K562 (cell line): ENCODE data around the gene PLEKHG1. TPM values are rescaled to one million over a fixed set of nuclear protein-coding genes. Genes with fewer than 3 reads are reported as not detected.
A peak's percentile ranks its signal among the peaks of the same experiment; 100 is the strongest.

ENCODE experiments used
- CBX5 ChIP-seq: IDR thresholded peaks from 2 replicates; pipeline ENCODE4 v1.6.1; 2014; ENCODE audit warnings: low read depth, borderline replicate concordance
- CEBPG ChIP-seq, 3 experiments: fragments of 200-800 bp in 1 of 3; sonication (Bioruptor generic) in 1 of 3; sonication (generic) in 1 of 3; formaldehyde crosslinking in 1 of 3; IDR thresholded peaks in 2 of 3; conservative IDR thresholded peaks in 1 of 3; 2 replicates each; pipeline versions ENCODE4 v1.6.1 to v1.8.0; 2016 to 2022; ENCODE audit warnings: missing compliant biosample characterization in 2 of 3, missing genetic modification characterization in 2 of 3, mild to moderate bottlenecking in 1 of 3, missing genetic modification reagents in 1 of 3
- GATAD2B ChIP-seq: fragments of 450-650 bp; IDR thresholded peaks from 2 replicates; pipeline ENCODE4 v1.6.1; 2017; ENCODE audit warnings: mild to moderate bottlenecking, borderline replicate concordance
- ILF3 ChIP-seq: fragments of 450-650 bp; IDR thresholded peaks from 2 replicates; pipeline ENCODE4 v1.6.1; 2018; ENCODE audit warnings: antibody characterized with exemption, mild to moderate bottlenecking, moderate library complexity, borderline replicate concordance
- KDM4B ChIP-seq, 2 experiments: fragments of 450-650 bp in 1 of 2; sonication (generic) in 1 of 2; IDR thresholded peaks; 2 replicates each; pipeline ENCODE4 v1.6.1; 2016 to 2017; ENCODE audit warnings: borderline replicate concordance in 2 of 2, antibody characterized with exemption in 1 of 2, low read depth in 1 of 2, mild to moderate bottlenecking in 1 of 2
- KHSRP ChIP-seq: fragments of 450-650 bp; IDR thresholded peaks from 2 replicates; pipeline ENCODE4 v1.6.1; 2017
- MEIS2 ChIP-seq: fragments of 450-650 bp; IDR thresholded peaks from 2 replicates; pipeline ENCODE4 v1.6.1; 2014; ENCODE audit warnings: mild to moderate bottlenecking; ENCODE audit not compliant: partially characterized antibody
- NR2F6 ChIP-seq: fragments of 450-650 bp; formaldehyde crosslinking; IDR thresholded peaks from 2 replicates; pipeline ENCODE4 v1.4.0; 2020; ENCODE audit warnings: mild to moderate bottlenecking
- POLR2G ChIP-seq: fragments of 200-400 bp; formaldehyde crosslinking; IDR thresholded peaks from 2 replicates; pipeline ENCODE4 v1.6.1; 2017; ENCODE audit warnings: low read depth, mild to moderate bottlenecking, antibody characterized with exemption, low read length, moderate library complexity
- SRSF1 ChIP-seq: fragments of 200-400 bp; formaldehyde crosslinking; IDR thresholded peaks from 2 replicates; pipeline ENCODE4 v1.6.1; 2017; ENCODE audit warnings: mild to moderate bottlenecking, low read depth, low read length, moderate library complexity
- TGIF2 ChIP-seq: sonication (generic); formaldehyde crosslinking; IDR thresholded peaks from 2 replicates; pipeline ENCODE4 v1.8.1; 2022; ENCODE audit warnings: mild to moderate bottlenecking, missing genetic modification reagents, moderate library complexity
- ZFPM2 ChIP-seq: fragments of 250-450 bp; sonication (Bioruptor Pico); IDR thresholded peaks from 2 replicates; pipeline ENCODE4 v1.5.1; 2022; ENCODE audit warnings: mild to moderate bottlenecking
- ZNF133 ChIP-seq: fragments of 250-450 bp; sonication (Bioruptor Pico); IDR thresholded peaks from 2 replicates; pipeline ENCODE4 v1.4.0; 2020; ENCODE audit warnings: mild to moderate bottlenecking
- ZNF134 ChIP-seq: fragments of 250-450 bp; sonication (Bioruptor Pico); conservative IDR thresholded peaks from 2 replicates; pipeline ENCODE4 v1.4.0; 2020
- ZNF23 ChIP-seq: fragments of 250-450 bp; sonication (Bioruptor Pico); IDR thresholded peaks from 2 replicates; pipeline ENCODE4 v1.4.0; 2020; ENCODE audit warnings: mild to moderate bottlenecking
- ZNF316 ChIP-seq: fragments of 450-650 bp; IDR thresholded peaks from 2 replicates; pipeline ENCODE4 v1.6.1; 2016
- ZNF584 ChIP-seq: fragments of 200-800 bp; sonication (Bioruptor generic); IDR thresholded peaks from 2 replicates; pipeline ENCODE4 v1.6.1; 2016; ENCODE audit warnings: low read depth, mild to moderate bottlenecking, missing genetic modification characterization, missing compliant biosample characterization
- ZNF830 ChIP-seq: fragments of 250-450 bp; sonication (Bioruptor Pico); IDR thresholded peaks from 2 replicates; pipeline ENCODE4 v1.5.0; 2021; ENCODE audit warnings: mild to moderate bottlenecking
- ZZZ3 ChIP-seq: fragments of 450-650 bp; IDR thresholded peaks from 2 replicates; pipeline ENCODE4 v1.6.1; 2016; ENCODE audit warnings: antibody characterized with exemption, mild to moderate bottlenecking, moderate library complexity
- polyA plus RNA-seq, 8 experiments: library from polyadenylated mRNA; depleted of rRNA in 4 of 8; stranded (reverse) in 5 of 8; unstranded in 3 of 8; fragments of >200 nt; fragmentation: Nextera tagmentation in 2 of 8; fragmentation: Illumina TruSeq in 1 of 8; extraction: Ambion mirVana in 2 of 8; extraction: Trizol in 1 of 8; gene quantifications; 2 replicates each; pipeline versions ENCODE4 v1.2.1 to v1.2.3, GENCODE V29; 2011 to 2014; ENCODE audit warnings: inconsistent platforms in 1 of 8, missing spikeins in 1 of 8
- total RNA-seq, 7 experiments: library from RNA; depleted of rRNA in 6 of 7; stranded (reverse); fragments of >200 nt in 6 of 7; fragmentation: Illumina TruSeq in 2 of 7; extraction: Trizol in 2 of 7; gene quantifications; 2 replicates each; pipeline versions ENCODE4 v1.2.1 to v1.2.3, GENCODE V29; 2011 to 2021; ENCODE audit warnings: low replicate concordance in 1 of 7
- TF ChIP-seq, protein P1 (sequence below): fragments of 250-450 bp; sonication (Bioruptor Pico); IDR thresholded peaks from 2 replicates; pipeline ENCODE4 v1.4.0; 2020; ENCODE audit warnings: borderline replicate concordance
- TF ChIP-seq, protein P2 (sequence below): fragments of 250-450 bp; sonication (Bioruptor Pico); IDR thresholded peaks from 2 replicates; pipeline ENCODE4 v1.8.0; 2022; ENCODE audit warnings: inconsistent platforms, mild to moderate bottlenecking, moderate library complexity, borderline replicate concordance
- TF ChIP-seq, protein P3 (sequence below): fragments of 450-650 bp; IDR thresholded peaks from 2 replicates; pipeline ENCODE4 v1.6.1; 2017; ENCODE audit warnings: antibody characterized with exemption, mild to moderate bottlenecking

The PLEKHG1 gene
- total and polyA plus RNA-seq, 9 of the 15 experiments (the other 6 are each of a cell fraction or from before 2014, with no cell fraction given): 0.03 to 0.16 (median 0.03) TPM; not detected in 6

DNA sequence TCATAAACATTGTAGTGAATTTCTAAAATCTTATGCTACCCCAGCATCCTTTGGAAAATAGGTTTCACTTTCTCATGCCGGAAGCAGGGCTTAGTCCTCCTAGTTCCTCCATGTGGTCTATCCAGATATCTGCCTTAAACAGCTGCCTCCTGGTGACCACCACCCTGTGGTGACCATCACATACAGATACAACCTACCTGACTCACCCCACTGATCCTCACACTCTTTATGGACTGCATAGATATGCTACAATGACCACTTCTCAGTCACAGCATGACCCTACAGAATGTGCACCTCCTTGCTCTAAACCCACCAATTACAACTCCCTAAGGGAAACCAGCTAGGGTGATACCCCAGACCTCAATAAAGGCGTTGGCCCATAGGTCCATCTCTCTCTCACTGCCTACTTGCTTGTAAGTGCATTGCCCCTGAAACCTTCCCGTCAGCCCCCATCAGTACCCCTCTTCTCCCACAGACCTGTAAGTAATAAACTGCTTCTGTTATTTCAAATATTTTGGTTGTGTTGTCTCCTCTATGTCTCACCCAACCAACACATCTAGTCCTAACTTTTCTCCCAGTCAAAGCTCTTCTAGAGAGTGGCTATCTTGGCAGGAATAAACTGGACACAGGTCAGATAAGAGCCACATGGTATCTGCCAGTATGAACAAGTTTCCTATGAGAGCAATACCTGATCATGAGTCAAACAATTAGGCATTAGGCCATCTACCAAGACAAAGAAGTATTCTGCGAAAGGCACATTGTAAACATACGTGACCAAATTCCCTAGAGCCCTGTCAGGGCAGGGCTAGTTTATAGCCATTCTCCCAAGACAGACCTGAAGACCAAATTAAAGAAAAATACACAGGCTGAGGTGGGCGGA is 39.4 kb upstream of the PLEKHG1 start (continued):
- TF ChIP-seq ZFPM2 (CRISPR knock-in tag): no peak
- no peak for TF ChIP-seq KDM4B (IDR thresholded peaks at IDR 0.05; ENCODE audit: borderline replicate concordance in 2 of 2, low read depth in 1 of 2)
- TF ChIP-seq ZNF133 (CRISPR knock-in tag): no peak
- no peak for TF ChIP-seq ZNF23 (CRISPR knock-in tag)
- TF ChIP-seq NR2F6 (CRISPR knock-in tag): no peak
- no peak for TF ChIP-seq ILF3
- no peak for TF ChIP-seq ZZZ3
- TF ChIP-seq ZNF584: peak; percentile 58; the same call in 1 of the 2 replicates
- no peak for TF ChIP-seq CBX5
- no peak for TF ChIP-seq SRSF1
- TF ChIP-seq, protein P1, sequence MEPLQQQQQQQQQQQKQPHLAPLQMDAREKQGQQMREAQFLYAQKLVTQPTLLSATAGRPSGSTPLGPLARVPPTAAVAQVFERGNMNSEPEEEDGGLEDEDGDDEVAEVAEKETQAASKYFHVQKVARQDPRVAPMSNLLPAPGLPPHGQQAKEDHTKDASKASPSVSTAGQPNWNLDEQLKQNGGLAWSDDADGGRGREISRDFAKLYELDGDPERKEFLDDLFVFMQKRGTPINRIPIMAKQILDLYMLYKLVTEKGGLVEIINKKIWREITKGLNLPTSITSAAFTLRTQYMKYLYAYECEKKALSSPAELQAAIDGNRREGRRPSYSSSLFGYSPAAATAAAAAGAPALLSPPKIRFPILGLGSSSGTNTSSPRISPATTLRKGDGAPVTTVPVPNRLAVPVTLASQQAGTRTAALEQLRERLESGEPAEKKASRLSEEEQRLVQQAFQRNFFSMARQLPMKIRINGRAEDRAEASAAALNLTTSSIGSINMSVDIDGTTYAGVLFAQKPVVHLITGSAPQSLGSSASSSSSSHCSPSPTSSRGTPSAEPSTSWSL (CRISPR knock-in tag): no peak
- TF ChIP-seq KHSRP: peak; percentile 52; the same call in 1 of the 2 replicates
- TF ChIP-seq ZNF134 (CRISPR knock-in tag): no peak
- no peak for TF ChIP-seq MEIS2
- TF ChIP-seq TGIF2 (CRISPR knock-in tag): no peak
- TF ChIP-seq, protein P2, sequence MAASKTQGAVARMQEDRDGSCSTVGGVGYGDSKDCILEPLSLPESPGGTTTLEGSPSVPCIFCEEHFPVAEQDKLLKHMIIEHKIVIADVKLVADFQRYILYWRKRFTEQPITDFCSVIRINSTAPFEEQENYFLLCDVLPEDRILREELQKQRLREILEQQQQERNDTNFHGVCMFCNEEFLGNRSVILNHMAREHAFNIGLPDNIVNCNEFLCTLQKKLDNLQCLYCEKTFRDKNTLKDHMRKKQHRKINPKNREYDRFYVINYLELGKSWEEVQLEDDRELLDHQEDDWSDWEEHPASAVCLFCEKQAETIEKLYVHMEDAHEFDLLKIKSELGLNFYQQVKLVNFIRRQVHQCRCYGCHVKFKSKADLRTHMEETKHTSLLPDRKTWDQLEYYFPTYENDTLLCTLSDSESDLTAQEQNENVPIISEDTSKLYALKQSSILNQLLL (CRISPR knock-in tag): no peak
- TF ChIP-seq POLR2G: no peak
- peak; percentile 55 for TF ChIP-seq ZNF316
- TF ChIP-seq ZNF830 (CRISPR knock-in tag): no peak
- TF ChIP-seq CEBPG (CRISPR knock-in tag; IDR thresholded peaks at IDR 0.05): no peak
- no peak for TF ChIP-seq CEBPG (tag; conservative IDR thresholded peaks at IDR 0.05 in 1 of 2, IDR thresholded peaks at IDR 0.05 in 1 of 2)
- TF ChIP-seq GATAD2B: no peak
- TF ChIP-seq, protein P3, sequence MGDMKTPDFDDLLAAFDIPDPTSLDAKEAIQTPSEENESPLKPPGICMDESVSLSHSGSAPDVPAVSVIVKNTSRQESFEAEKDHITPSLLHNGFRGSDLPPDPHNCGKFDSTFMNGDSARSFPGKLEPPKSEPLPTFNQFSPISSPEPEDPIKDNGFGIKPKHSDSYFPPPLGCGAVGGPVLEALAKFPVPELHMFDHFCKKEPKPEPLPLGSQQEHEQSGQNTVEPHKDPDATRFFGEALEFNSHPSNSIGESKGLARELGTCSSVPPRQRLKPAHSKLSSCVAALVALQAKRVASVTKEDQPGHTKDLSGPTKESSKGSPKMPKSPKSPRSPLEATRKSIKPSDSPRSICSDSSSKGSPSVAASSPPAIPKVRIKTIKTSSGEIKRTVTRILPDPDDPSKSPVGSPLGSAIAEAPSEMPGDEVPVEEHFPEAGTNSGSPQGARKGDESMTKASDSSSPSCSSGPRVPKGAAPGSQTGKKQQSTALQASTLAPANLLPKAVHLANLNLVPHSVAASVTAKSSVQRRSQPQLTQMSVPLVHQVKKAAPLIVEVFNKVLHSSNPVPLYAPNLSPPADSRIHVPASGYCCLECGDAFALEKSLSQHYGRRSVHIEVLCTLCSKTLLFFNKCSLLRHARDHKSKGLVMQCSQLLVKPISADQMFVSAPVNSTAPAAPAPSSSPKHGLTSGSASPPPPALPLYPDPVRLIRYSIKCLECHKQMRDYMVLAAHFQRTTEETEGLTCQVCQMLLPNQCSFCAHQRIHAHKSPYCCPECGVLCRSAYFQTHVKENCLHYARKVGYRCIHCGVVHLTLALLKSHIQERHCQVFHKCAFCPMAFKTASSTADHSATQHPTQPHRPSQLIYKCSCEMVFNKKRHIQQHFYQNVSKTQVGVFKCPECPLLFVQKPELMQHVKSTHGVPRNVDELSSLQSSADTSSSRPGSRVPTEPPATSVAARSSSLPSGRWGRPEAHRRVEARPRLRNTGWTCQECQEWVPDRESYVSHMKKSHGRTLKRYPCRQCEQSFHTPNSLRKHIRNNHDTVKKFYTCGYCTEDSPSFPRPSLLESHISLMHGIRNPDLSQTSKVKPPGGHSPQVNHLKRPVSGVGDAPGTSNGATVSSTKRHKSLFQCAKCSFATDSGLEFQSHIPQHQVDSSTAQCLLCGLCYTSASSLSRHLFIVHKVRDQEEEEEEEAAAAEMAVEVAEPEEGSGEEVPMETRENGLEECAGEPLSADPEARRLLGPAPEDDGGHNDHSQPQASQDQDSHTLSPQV: no peak
